Fibroblast of skin of left quadriceps (primary cell): ENCODE data around the gene SLC35E3.

Experiments
- DNase-seq, 2 experiments: peaks; one replicate each; pipeline ENCODE4 v3.0.0-alpha.2; 2013; ENCODE audit warnings: low read depth in 2 of 2

SLC35E3 gene

DNA sequence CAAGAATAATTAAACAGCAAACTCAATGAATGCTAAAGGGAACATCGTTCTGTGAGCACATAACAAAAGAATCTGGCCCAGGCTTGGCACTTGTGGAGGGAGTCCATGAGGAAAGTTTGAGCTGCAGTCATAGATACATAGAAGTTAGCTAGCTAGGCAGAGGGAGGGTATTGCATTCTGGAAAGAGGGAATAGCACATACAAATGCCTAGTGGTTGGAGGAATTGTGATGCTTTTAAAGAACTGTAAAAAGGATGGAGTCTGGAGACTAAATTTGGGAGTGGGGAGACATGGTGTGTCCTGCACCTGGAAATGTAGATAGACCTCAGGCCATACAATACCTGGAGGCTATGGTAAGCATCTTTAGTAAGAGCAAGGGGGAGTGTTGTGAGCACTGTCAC, 24.0 kb downstream of the SLC35E3 start:
- DNase-seq: no peak

GRCh38 chr12:68771223-68771925, 25.4 kb downstream of the SLC35E3 start:
- DNase-seq: no peak

DNA sequence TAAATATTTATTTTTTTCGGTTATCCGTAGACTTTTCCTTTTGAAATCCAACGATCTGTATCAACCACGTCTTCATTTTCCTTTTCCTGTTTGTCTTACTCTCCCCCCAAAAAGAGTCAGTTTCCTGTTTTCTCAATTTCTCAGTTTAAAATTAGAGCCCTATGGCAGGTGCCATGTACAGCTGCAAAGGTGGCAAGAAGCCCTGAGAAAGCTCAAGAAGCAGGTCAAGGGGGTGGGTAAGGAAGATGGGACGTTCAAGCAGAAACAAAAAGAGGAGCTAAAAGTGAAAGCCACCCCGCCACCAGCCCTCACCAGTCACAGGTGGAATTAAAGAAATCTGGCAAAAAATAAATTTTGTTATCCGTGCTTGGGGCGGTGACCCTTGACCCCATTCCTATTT, 26.7 kb downstream of the SLC35E3 start:
- no peak for DNase-seq

GRCh38 chr12:68773582-68773981, 27.6 kb downstream of the SLC35E3 start:
- DNase-seq: no peak

DNA sequence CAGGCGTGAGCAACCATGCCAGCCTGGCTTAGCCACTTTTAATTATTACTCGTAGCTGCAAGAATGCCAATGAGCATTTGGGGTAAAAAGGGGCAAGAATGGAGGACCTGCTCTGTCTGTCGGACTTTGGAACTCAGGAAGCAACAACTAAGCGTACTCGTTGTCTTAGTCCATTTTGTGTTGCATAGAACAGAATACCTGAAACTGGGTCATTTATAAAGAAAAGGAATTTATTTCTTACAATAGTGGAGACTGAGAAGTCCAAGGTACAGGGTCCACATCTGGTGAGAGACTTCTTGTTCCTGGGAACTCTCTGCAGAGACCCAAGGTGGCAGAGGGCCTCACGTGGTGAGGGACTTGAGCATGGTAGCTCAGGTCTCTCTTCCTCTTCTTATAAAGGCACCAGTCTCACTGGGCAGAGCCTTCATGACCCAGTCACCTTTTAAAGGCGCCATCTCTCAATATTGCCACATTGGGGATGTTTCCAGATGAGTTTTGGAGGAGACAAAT, 29.2 kb downstream of the SLC35E3 start:
- no peak for DNase-seq

GRCh38 chr12:68776976-68777610, 31.1 kb downstream of the SLC35E3 start:
- no peak for DNase-seq

- no peak for DNase-seq
Observed at GRCh38 chr12:68779280-68779679, 33.3 kb downstream of the SLC35E3 start.

DNA sequence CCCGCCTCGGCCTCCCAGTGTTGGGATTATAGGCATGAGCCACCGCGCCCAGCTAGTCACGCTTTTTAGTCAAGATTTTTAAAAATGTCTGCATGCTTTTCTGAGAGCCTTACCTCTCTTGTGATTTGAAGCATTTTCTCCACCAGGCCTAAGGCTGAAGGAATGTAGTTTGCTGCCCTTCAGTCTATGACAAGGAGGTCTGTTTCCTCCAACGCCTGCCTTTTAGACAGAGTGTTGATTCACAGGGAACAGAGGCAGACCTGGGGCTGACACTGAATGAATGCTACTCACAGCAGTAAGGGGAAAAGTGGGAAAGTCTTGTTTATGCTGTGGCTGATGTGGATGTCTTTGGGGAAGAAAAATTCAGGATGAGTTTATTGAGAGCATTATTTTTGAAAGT, 34.8 kb downstream of the SLC35E3 start:
- no peak for DNase-seq

DNA sequence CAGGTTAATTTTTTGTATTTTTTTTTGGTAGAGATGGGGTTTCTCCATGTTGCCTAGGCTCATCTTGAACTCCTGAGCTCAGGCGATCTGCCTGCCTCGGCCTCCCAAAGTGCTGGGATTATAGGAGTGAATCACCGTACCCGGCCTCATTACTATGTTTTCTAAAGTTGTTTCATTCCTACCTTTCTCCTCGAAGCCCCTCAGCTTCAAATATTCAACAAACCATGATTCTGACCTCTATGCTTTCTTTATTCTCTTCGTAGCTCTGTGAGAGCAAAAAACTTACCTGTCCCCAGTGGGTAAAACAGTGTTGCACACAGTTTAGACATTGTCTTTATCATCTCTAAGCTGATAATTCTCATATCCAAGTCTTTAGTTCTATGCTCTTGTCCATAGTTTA, 35.8 kb downstream of the SLC35E3 start:
- no peak for DNase-seq

DNA sequence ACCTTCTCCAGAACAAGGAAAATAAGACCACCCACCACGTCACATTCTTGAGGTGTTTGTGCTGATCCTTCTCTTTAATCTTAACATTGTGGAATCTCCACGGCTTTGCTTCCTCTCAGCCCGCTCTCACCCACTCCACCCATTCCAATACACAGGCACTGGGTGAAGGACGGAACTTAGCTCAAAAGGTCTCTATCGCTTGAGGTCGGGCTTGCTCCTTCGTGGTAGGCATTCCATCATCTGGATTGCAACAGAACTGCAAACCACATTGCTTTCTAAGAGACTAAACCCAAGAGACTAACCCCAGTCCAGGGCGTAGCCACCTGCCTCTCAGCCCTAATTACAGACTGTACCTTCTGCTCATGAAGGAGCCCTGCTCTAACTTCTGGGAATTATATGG, 38.0 kb downstream of the SLC35E3 start:
- DNase-seq: no peak

GRCh38 chr12:68785358-68785757, 39.4 kb downstream of the SLC35E3 start:
- no peak for DNase-seq

GRCh38 chr12:68785823-68786222, 39.8 kb downstream of the SLC35E3 start:
- DNase-seq: no peak

DNA sequence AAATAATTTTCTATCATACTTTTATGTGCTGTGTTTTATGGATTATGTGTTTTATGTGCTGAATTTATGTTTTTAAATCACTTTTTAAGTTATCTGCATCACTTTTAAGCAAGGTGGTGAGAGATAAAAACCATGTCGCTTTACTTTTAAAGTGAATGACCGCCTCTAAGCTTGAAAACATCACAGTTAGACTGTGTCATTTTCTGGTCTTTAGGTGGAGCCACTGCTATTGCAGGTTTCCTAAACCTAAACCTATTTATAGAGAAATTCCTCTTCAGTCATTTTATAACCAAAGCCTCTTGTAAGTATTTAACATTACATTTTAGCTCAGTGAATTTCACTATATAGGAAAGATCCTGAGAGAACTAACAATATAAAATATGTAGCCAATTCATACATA, 41.0 kb downstream of the SLC35E3 start:
- DNase-seq: no peak

DNA sequence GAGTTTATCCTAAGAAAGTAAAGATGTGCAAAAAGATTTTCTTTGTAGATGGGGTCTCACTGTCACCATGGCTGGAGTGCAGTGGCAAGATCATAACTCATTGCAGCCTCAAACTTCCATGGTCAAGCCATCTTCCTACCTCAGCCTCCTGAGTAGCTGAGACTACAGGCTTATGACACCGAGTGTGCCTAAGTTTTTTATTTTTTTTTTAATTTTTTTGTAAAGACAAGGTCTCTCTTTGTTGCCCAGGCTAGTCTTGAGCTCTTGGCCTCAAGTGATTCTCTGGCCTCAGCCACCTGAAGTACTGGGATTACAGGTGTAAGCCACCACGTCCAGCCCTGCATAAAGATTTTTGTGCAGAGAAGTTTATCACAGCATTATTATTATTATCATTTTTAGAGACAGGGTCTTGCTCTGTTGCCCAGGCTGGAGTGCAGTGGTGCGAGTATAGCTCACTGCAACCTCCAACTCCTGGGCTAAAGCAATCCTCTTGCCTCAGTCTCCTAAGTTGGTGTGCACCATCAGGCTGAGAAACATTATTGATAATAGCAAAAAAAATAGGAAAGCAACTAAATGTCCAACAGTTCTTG, 42.7 kb downstream of the SLC35E3 start:
- no peak for DNase-seq

DNA sequence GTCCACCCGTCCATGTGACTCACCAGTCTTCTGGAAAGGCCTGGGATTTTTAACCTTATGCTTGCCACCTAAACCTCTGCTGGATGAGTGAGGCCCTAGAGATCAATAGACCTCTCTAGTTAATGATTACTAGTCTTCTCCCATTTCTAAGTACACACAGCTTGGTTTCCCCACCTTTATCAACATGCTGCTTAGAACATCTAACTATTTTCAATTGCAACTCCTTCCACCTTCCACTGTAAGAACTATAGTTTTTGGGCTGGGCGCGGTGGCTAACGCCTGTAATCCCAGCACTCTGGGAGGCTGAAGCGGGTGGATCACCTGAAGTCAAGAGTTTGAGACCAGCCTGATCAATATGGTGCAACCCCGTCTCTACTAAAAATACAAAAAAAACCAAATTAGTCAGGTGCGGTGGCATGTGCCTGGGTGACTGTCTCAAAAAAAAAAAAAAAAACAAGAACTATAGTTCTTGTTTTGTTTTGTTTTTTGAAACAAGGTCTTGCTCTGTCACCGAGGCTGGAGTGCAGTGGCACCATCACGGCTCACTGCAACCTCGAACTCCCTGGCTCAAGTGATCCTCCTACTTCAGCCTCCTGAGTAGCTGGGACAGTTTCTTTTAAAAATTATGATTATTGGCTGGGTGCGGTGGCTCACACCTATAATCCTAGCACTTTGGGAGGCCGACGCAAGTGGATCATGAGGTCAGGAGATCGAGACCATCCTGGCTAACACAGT, 43.3 kb downstream of the SLC35E3 start:
- no peak for DNase-seq

DNA sequence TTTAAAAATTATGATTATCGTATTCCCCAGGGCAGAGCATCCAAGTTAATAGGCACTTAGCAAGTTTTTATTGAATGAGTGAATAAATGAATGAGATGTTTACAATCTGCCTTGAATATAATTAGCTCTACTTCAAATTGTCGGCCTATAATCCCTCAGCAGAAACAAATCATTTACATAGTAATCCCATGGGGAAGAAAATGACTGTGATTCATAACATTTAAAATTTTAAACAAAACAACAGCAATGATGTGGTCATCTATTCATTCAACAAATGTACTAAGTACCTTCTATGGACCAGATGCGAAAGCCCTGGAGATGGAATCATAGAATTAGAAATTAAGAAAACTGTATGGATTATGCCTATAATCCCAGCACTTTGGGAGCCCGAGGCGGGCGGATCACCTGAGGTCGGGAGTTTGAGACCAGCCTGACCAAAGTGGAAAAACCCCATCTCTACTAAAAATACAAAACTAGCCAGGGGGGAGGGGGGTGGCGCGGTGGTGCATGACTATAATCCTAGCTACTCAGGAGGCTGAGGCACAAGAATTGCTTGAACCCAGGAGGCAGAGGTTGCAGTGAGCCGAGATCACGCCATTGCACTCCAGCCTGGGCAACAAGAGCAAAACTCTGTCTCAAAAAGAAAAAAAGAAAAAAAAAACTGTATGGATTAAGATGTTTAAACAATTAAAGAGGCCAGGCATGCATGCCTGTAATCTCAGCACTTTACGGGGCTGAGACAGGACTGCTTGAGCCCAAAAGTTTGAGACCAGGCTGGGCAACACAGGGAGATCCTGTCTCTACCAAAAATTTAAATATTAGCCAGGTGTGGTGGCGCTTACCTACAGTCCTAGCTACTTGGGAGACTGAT, 44.3 kb downstream of the SLC35E3 start:
- no peak for DNase-seq

GRCh38 chr12:68790952-68791234, 44.9 kb downstream of the SLC35E3 start:
- DNase-seq: no peak

- no peak for DNase-seq
Observed at GRCh38 chr12:68791897-68792481, 46.0 kb downstream of the SLC35E3 start.

DNA sequence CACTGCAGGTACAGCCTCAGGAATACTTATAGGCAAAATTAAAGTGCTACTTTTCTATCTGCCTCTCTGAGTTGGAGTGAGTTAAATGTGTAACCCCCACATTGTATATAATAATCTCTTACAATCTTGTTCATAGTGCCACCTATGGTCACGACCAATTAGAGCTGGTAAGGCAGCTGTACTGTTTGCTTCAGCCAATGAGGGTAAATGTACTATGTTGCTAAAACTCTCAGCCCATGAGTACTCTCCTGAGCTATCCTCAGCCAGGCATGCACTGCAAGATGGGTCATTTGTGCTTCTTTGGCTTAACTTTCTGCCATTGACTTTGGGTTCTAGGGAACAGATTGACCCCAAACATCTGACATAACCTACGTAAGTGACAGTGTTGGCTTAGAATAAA, 47.0 kb downstream of the SLC35E3 start:
- DNase-seq: no peak

GRCh38 chr12:68793436-68793835, 47.5 kb downstream of the SLC35E3 start:
- DNase-seq: no peak

GRCh38 chr12:68793975-68794652, 48.1 kb downstream of the SLC35E3 start:
- DNase-seq: no peak
